GM12801 (cell line): ENCODE results near the gene FYB2.

Experiments
- TF ChIP-seq, protein P1 (sequence below): IDR thresholded peaks from one replicate; pipeline ENCODE4 v1.5.1; 2011; ENCODE audit warnings: control low read depth; ENCODE audit not compliant: insufficient read length; ENCODE audit errors: extremely low read depth

Gene FYB2

GRCh38 chr1:56755911-56756310 is 63.3 kb downstream of the FYB2 start:
- TF ChIP-seq, protein P1, sequence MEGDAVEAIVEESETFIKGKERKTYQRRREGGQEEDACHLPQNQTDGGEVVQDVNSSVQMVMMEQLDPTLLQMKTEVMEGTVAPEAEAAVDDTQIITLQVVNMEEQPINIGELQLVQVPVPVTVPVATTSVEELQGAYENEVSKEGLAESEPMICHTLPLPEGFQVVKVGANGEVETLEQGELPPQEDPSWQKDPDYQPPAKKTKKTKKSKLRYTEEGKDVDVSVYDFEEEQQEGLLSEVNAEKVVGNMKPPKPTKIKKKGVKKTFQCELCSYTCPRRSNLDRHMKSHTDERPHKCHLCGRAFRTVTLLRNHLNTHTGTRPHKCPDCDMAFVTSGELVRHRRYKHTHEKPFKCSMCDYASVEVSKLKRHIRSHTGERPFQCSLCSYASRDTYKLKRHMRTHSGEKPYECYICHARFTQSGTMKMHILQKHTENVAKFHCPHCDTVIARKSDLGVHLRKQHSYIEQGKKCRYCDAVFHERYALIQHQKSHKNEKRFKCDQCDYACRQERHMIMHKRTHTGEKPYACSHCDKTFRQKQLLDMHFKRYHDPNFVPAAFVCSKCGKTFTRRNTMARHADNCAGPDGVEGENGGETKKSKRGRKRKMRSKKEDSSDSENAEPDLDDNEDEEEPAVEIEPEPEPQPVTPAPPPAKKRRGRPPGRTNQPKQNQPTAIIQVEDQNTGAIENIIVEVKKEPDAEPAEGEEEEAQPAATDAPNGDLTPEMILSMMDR = no peak

GRCh38 chr1:56754708-56755479 is 64.3 kb downstream of the FYB2 start:
- TF ChIP-seq, protein P1 = no peak

GRCh38 chr1:56745231-56745630 is 74.0 kb downstream of the FYB2 start:
- TF ChIP-seq, protein P1 = no peak

- TF ChIP-seq, protein P1 = no peak
These were observed 90.2 kb downstream of the FYB2 start for GRCh38 chr1:56728964-56729363.

- TF ChIP-seq, protein P1 = no peak
These were observed 92.5 kb downstream of the FYB2 start for GRCh38 chr1:56726706-56727105.

DNA sequence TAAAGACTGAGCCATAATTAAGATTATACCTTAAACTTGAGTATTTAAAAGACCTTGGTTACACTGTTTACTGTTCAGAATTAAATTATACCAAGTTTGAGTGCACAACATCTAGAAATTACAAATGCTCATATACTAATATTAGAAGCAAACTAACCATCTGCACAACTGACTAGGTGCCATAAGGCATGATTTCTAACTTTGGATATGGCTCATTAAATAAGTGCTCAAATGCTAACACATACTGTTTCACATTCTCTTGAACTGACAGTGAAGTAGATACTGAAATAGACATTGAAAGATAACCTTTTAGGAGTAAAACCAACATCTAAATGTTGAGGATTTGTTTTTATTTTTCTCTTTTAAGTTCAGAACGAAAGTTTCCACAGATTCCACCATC is 100.0 kb downstream of the FYB2 start:
- TF ChIP-seq, protein P1 = no peak

DNA sequence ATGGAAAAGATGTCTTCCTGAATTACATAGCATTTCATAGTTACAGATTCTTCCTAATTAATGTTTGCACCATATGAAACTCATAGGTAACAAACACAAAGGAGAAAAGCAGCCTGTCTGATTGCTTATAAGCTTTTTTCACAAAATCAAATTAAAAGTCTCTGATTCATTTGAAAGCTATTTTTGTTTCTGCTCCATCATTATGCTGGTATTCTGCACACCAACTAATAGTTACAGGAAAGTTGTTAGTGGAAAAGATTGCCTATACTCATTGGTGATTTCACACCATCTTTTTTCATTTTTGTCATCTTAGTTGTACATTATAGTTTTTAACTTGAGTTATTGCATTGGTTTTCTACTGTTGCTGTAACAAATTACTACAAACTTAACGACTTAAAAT is 104.0 kb downstream of the FYB2 start:
- TF ChIP-seq, protein P1 = no peak
